Measurements from ENCODE around the gene COQ8B. TPM values are rescaled to one million over a fixed set of nuclear protein-coding genes. Genes with fewer than 3 reads are reported as not detected.

Gene COQ8B
- total RNA-seq, 1 donor from 2014 or later: 49.9 TPM

DNA sequence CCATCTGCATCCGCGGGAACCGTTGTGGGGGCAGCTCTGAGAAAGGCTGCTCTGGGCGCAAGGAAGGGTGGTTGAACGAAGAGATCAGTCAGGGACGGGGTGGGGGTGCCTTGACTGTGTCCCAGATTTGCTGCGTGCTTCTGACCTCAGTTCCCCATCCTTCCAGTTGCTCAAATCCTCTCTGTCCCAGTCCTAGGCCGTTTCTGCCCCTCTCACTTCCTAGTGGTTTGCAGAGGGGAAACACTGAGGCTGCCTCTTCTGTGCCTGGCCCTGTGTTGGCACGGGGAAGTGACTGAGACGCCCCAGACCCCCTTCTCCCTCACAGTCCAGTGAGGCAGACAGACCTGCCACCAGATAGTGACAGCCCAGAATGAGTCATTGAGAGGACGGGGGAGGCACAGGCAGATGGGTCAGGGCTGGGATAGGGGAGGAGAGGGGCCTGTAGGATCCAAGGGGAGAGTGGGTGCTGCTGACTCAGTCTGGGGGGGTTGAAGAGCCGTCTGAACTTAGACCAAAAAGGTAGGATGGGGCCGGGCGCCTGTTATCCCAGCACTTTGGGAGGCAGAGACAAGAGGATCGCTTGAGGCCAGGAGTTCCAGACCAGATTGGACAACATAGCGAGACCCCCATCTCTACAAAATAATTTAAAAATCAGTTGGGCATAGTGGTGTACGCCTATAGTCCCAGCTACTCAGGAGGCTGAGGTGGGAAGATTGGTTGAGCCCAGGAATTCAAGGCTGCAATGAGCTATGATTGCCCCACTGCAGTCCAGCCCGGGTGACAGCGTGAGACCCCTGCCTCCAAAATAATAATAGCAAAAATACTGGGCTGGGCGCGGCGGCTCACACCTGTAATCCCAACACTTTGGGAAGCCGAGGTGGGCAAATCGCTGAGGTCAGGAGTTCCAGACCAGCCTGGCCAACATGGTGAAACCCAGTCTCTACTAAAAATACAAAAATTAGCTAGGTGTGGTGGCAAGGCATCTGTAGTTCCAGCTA, 52.7 kb downstream of the COQ8B start:
- H3K27me3 Mint-ChIP-seq (ENCODE audit: unreplicated experiment): peaks cover 8% of the 10 kb centered on the region
- H3K27ac Mint-ChIP-seq (ENCODE audit: unreplicated experiment): peak overlapping the region; percentile 48
- no peak for TF ChIP-seq CTCF (IDR thresholded peaks at IDR 0.05; ENCODE audit: partially characterized antibody, unreplicated experiment)
- DNase-seq: no peak
- H3K4me1 Mint-ChIP-seq (ENCODE audit: low read depth, unreplicated experiment): no peaks in the 10 kb centered on the region
- H3K9me3 Mint-ChIP-seq (ENCODE audit: unreplicated experiment): peaks cover 7% of the 10 kb centered on the region
- H3K4me3 Mint-ChIP-seq (ENCODE audit: unreplicated experiment): peak overlapping the region; percentile 85
- no peaks in the 10 kb centered on the region for H3K36me3 Mint-ChIP-seq (ENCODE audit: unreplicated experiment)

DNA sequence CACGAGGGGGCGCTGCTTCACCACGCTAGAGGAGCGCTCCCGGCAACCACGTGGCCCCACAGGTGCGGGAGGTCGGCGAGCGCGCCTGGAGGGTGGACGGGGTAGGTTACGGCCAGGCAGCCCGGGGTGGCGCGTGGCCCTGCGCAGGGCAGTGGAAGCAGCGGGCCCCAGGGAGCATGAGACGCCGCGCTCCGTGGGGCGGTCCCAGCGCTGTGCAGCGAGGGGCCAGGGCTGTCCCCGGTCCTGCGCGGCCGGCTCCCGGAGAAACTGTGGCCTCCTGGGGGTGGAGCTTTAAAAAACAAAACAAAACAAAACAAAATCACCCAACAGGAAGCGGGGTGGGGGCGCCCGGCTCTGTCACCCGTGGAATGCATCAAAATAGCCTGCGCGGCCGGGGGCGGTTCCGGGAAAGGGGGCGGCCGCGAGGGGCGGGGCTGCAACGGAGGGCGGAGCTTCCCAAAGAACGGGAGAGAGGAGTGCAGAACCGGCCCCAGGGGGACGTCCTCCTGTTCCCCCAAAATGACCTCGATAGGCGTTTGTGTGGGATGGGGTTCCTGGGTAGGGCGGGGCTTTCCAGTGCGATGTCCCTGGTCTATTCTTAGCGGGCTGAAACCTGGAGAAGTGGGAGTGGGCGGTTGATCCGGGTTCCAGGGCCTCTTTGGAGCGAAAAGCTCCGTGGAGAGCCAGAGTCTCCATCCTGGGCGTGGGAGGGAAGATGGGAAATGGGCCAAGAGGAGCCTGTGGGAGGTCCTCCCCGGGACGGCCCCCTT, 53.6 kb downstream of the COQ8B start:
- Mint-ChIP-seq H3K27me3 (ENCODE audit: unreplicated experiment) (peaks cover 8% of the 10 kb centered on the region), H3K4me1 (ENCODE audit: low read depth, unreplicated experiment) (no peaks in the 10 kb centered on the region), H3K27ac (ENCODE audit: unreplicated experiment) (peak overlapping the region; percentile 48), H3K36me3 (ENCODE audit: unreplicated experiment) (no peaks in the 10 kb centered on the region), H3K4me3 (ENCODE audit: unreplicated experiment) (peak overlapping the region; percentile 85), H3K9me3 (ENCODE audit: unreplicated experiment) (peaks cover 7% of the 10 kb centered on the region)
- peak; percentile 96 for DNase-seq
- peak; percentile 99 for TF ChIP-seq CTCF (IDR thresholded peaks at IDR 0.05; ENCODE audit: partially characterized antibody, unreplicated experiment)

DNA sequence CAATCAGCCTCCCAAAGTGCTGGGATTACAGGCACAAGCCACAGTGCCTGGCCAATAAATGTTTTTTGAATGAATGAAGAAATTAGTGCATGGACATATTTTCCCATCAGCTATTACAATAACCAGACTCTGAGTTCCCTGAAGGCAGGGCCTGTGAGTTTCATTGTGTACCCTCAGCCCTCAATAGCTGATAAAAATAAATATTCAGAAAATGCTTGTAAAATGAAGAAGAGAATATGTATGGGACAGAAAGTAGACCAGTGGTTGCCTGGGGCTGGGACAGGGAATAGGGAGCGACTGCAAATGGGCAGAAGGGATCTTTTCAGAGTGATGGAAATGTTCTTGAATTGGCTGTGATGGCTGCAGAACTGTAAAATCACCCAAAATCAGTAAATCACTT, 55.1 kb downstream of the COQ8B start:
- DNase-seq: no peak
- Mint-ChIP-seq H3K27me3 (ENCODE audit: unreplicated experiment) (peaks cover 8% of the 10 kb centered on the region), H3K4me1 (ENCODE audit: low read depth, unreplicated experiment) (no peaks in the 10 kb centered on the region), H3K9me3 (ENCODE audit: unreplicated experiment) (peaks cover 7% of the 10 kb centered on the region), H3K4me3 (ENCODE audit: unreplicated experiment) (no peak overlapping the region), H3K27ac (ENCODE audit: unreplicated experiment) (no peak overlapping the region), H3K36me3 (ENCODE audit: unreplicated experiment) (no peaks in the 10 kb centered on the region)
- TF ChIP-seq CTCF (IDR thresholded peaks at IDR 0.05; ENCODE audit: partially characterized antibody, unreplicated experiment): no peak

GRCh38 chr19:40659566-40659965, 57.1 kb downstream of the COQ8B start:
- no peak overlapping the region for H3K27ac Mint-ChIP-seq (ENCODE audit: unreplicated experiment)
- no peak for DNase-seq
- H3K4me1 Mint-ChIP-seq (ENCODE audit: low read depth, unreplicated experiment): no peaks in the 10 kb centered on the region
- H3K36me3 Mint-ChIP-seq (ENCODE audit: unreplicated experiment): no peaks in the 10 kb centered on the region
- H3K27me3 Mint-ChIP-seq (ENCODE audit: unreplicated experiment): peaks cover 6% of the 10 kb centered on the region
- H3K9me3 Mint-ChIP-seq (ENCODE audit: unreplicated experiment): peaks cover 2% of the 10 kb centered on the region
- no peak overlapping the region for H3K4me3 Mint-ChIP-seq (ENCODE audit: unreplicated experiment)
- no peak for TF ChIP-seq CTCF (IDR thresholded peaks at IDR 0.05; ENCODE audit: partially characterized antibody, unreplicated experiment)
